VCaP (cell line): ENCODE measurements around the gene ARG2.

Experiments used
- H3K27ac ChIP-seq: fragments of 450-650 bp; 2 replicates; pipeline ENCODE4 v1.5.1; 2017
- CTCF ChIP-seq: fragments of 450-650 bp; conservative IDR thresholded peaks from 2 replicates; pipeline ENCODE4 v1.5.1; 2017; ENCODE audit warnings: mild to moderate bottlenecking, moderate library complexity

Gene ARG2

GRCh38 chr14:67630938-67631337 lies 11.2 kb downstream of the ARG2 start:
- no peak for TF ChIP-seq CTCF
- H3K27ac ChIP-seq = no peak overlapping the region

GRCh38 chr14:67633451-67634147 lies 13.9 kb downstream of the ARG2 start:
- TF ChIP-seq CTCF = no peak
- H3K27ac ChIP-seq = no peak overlapping the region

GRCh38 chr14:67636361-67636919 lies 16.7 kb downstream of the ARG2 start:
- no peak overlapping the region for H3K27ac ChIP-seq
- TF ChIP-seq CTCF = no peak

- H3K27ac ChIP-seq = no peak overlapping the region
- TF ChIP-seq CTCF = no peak
These were observed 18.9 kb downstream of the ARG2 start for GRCh38 chr14:67638642-67639041.

GRCh38 chr14:67641480-67641879 lies 21.8 kb downstream of the ARG2 start:
- no peak for TF ChIP-seq CTCF
- no peak overlapping the region for H3K27ac ChIP-seq

- no peak for TF ChIP-seq CTCF
- H3K27ac ChIP-seq = no peak overlapping the region; the same call in 1 of the 2 replicates
These were observed 22.4 kb downstream of the ARG2 start for GRCh38 chr14:67641902-67642749.

GRCh38 chr14:67643713-67644112 lies 24.0 kb downstream of the ARG2 start:
- no peak for TF ChIP-seq CTCF
- no peak overlapping the region for H3K27ac ChIP-seq
